ENCODE measurements around the gene TCF4. TPM values are rescaled to one million over a fixed set of nuclear protein-coding genes. Genes with fewer than 3 reads are reported as not detected.

Gene TCF4
- total RNA-seq, 2 experiments from 2014 or later = 0.28 to 0.45 TPM

- Mint-ChIP-seq H3K27ac (no peak overlapping the region), H3K4me3 (no peak overlapping the region), H3K27me3 (no peaks in the 10 kb centered on the region), H3K36me3 (ENCODE audit: low read depth) (no peaks in the 10 kb centered on the region), H3K9me3 (no peaks in the 10 kb centered on the region), H3K4me1 (no peaks in the 10 kb centered on the region)
- DNase-seq = no peak
- POLR2A ChIA-PET = no interaction called here
- CTCF ChIA-PET = interaction anchor here (1.7 kb wide), 1 partner anchor 10 kb away, joined by 3 read pairs; no protein-coding TSS in a partner anchor
Measured at GRCh38 chr18:55403421-55403949, 184.5 kb downstream of the TCF4 start.

GRCh38 chr18:55402731-55403405 is 185.1 kb downstream of the TCF4 start:
- H3K4me3 Mint-ChIP-seq = no peak overlapping the region
- POLR2A ChIA-PET = no interaction called here
- no peaks in the 10 kb centered on the region for H3K9me3 Mint-ChIP-seq
- no peaks in the 10 kb centered on the region for H3K36me3 Mint-ChIP-seq (ENCODE audit: low read depth)
- H3K27me3 Mint-ChIP-seq = no peaks in the 10 kb centered on the region
- no peak overlapping the region for H3K27ac Mint-ChIP-seq
- CTCF ChIA-PET = interaction anchor here (1.7 kb wide), 1 partner anchor 9 kb away, joined by 3 read pairs; no protein-coding TSS in a partner anchor
- H3K4me1 Mint-ChIP-seq = no peaks in the 10 kb centered on the region
- DNase-seq = no peak

- H3K27me3 Mint-ChIP-seq = no peaks in the 10 kb centered on the region
- POLR2A ChIA-PET = no interaction called here
- CTCF ChIA-PET = interaction anchor here (1.7 kb wide), 1 partner anchor 8 kb away, joined by 3 read pairs; no protein-coding TSS in a partner anchor
- H3K4me3 Mint-ChIP-seq = no peak overlapping the region
- H3K9me3 Mint-ChIP-seq = no peaks in the 10 kb centered on the region
- no peak for DNase-seq
- no peak overlapping the region for H3K27ac Mint-ChIP-seq
- H3K4me1 Mint-ChIP-seq = no peaks in the 10 kb centered on the region
- no peaks in the 10 kb centered on the region for H3K36me3 Mint-ChIP-seq (ENCODE audit: low read depth)
Measured at GRCh38 chr18:55401638-55402191, 186.3 kb downstream of the TCF4 start.

GRCh38 chr18:55400590-55401541 is 187.1 kb downstream of the TCF4 start:
- H3K4me3 Mint-ChIP-seq = no peak overlapping the region
- ChIA-PET POLR2A (no interaction called here), CTCF (no interaction called here)
- DNase-seq = no peak
- no peaks in the 10 kb centered on the region for H3K4me1 Mint-ChIP-seq
- H3K9me3 Mint-ChIP-seq = no peaks in the 10 kb centered on the region
- H3K36me3 Mint-ChIP-seq (ENCODE audit: low read depth) = no peaks in the 10 kb centered on the region
- H3K27me3 Mint-ChIP-seq = no peaks in the 10 kb centered on the region
- no peak overlapping the region for H3K27ac Mint-ChIP-seq

- no peaks in the 10 kb centered on the region for H3K9me3 Mint-ChIP-seq
- H3K27me3 Mint-ChIP-seq = no peaks in the 10 kb centered on the region
- H3K27ac Mint-ChIP-seq = no peak overlapping the region
- H3K4me1 Mint-ChIP-seq = no peaks in the 10 kb centered on the region
- no peaks in the 10 kb centered on the region for H3K36me3 Mint-ChIP-seq (ENCODE audit: low read depth)
- H3K4me3 Mint-ChIP-seq = no peak overlapping the region
- ChIA-PET CTCF (no interaction called here), POLR2A (no interaction called here)
- DNase-seq = no peak
Measured at GRCh38 chr18:55400081-55400480, 187.9 kb downstream of the TCF4 start.

GRCh38 chr18:55398858-55399257 is 189.1 kb downstream of the TCF4 start:
- DNase-seq = no peak
- H3K36me3 Mint-ChIP-seq (ENCODE audit: low read depth) = no peaks in the 10 kb centered on the region
- ChIA-PET POLR2A (no interaction called here), CTCF (no interaction called here)
- no peaks in the 10 kb centered on the region for H3K4me1 Mint-ChIP-seq
- H3K27ac Mint-ChIP-seq = no peak overlapping the region
- no peaks in the 10 kb centered on the region for H3K27me3 Mint-ChIP-seq
- H3K4me3 Mint-ChIP-seq = no peak overlapping the region
- no peaks in the 10 kb centered on the region for H3K9me3 Mint-ChIP-seq

- H3K27ac Mint-ChIP-seq = no peak overlapping the region
- CTCF ChIA-PET = no interaction called here
Measured at GRCh38 chr18:55396979-55397378, 191.0 kb downstream of the TCF4 start.

GRCh38 chr18:55396267-55396905 is 191.6 kb downstream of the TCF4 start:
- CTCF ChIA-PET = no interaction called here
- no peaks in the 10 kb centered on the region for H3K36me3 Mint-ChIP-seq (ENCODE audit: low read depth)
- H3K27ac Mint-ChIP-seq = no peak overlapping the region
- no peak for DNase-seq
- POLR2A ChIA-PET = no interaction called here
- H3K9me3 Mint-ChIP-seq = no peaks in the 10 kb centered on the region
- H3K27me3 Mint-ChIP-seq = no peaks in the 10 kb centered on the region
- no peak overlapping the region for H3K4me3 Mint-ChIP-seq
- no peaks in the 10 kb centered on the region for H3K4me1 Mint-ChIP-seq

More at GRCh38 chr18:55396979-55397378, 191.0 kb downstream of the TCF4 start:
- Mint-ChIP-seq H3K36me3 (ENCODE audit: low read depth) (no peaks in the 10 kb centered on the region), H3K27me3 (no peaks in the 10 kb centered on the region), H3K4me1 (no peaks in the 10 kb centered on the region), H3K9me3 (no peaks in the 10 kb centered on the region), H3K4me3 (no peak overlapping the region)
- DNase-seq = no peak
- POLR2A ChIA-PET = no interaction called here

- Mint-ChIP-seq H3K4me1 (no peaks in the 10 kb centered on the region), H3K36me3 (ENCODE audit: low read depth) (no peaks in the 10 kb centered on the region), H3K27me3 (no peaks in the 10 kb centered on the region), H3K27ac (no peak overlapping the region), H3K9me3 (no peaks in the 10 kb centered on the region), H3K4me3 (no peak overlapping the region)
- CTCF ChIA-PET = no interaction called here
- no peak for DNase-seq
- POLR2A ChIA-PET = no interaction called here
Measured at GRCh38 chr18:55395799-55396198, 192.2 kb downstream of the TCF4 start.

GRCh38 chr18:55390898-55391297 is 197.1 kb downstream of the TCF4 start:
- CTCF ChIA-PET = no interaction called here
- POLR2A ChIA-PET = no interaction called here
- Mint-ChIP-seq H3K4me3 (no peak overlapping the region), H3K4me1 (no peaks in the 10 kb centered on the region), H3K36me3 (ENCODE audit: low read depth) (no peaks in the 10 kb centered on the region), H3K9me3 (no peaks in the 10 kb centered on the region), H3K27me3 (no peaks in the 10 kb centered on the region), H3K27ac (no peak overlapping the region)
- DNase-seq = no peak

- H3K4me3 Mint-ChIP-seq = no peak overlapping the region
- H3K27ac Mint-ChIP-seq = no peak overlapping the region
- CTCF ChIA-PET = interaction anchor here (0.5 kb wide), 1 partner anchor 1191 kb away, joined by 6 read pairs; no protein-coding TSS in a partner anchor
- POLR2A ChIA-PET = no interaction called here
- H3K36me3 Mint-ChIP-seq (ENCODE audit: low read depth) = no peaks in the 10 kb centered on the region
- no peaks in the 10 kb centered on the region for H3K4me1 Mint-ChIP-seq
- H3K9me3 Mint-ChIP-seq = no peaks in the 10 kb centered on the region
- H3K27me3 Mint-ChIP-seq = no peaks in the 10 kb centered on the region
- DNase-seq = no peak
Measured at GRCh38 chr18:55387139-55387984, 200.6 kb downstream of the TCF4 start.

GRCh38 chr18:55386545-55386944 is 201.4 kb downstream of the TCF4 start:
- H3K27me3 Mint-ChIP-seq = no peaks in the 10 kb centered on the region
- H3K27ac Mint-ChIP-seq = no peak overlapping the region
- CTCF ChIA-PET = no interaction called here
- DNase-seq = no peak
- POLR2A ChIA-PET = no interaction called here
- no peaks in the 10 kb centered on the region for H3K9me3 Mint-ChIP-seq
- no peaks in the 10 kb centered on the region for H3K36me3 Mint-ChIP-seq (ENCODE audit: low read depth)
- H3K4me1 Mint-ChIP-seq = no peaks in the 10 kb centered on the region
- H3K4me3 Mint-ChIP-seq = no peak overlapping the region

Measured in activated CD4-positive, alpha-beta memory T cell treated with anti-CD3 and anti-CD28 coated beads, Interleukin-2, amount 10 ng/mL, durations not matched to agents 7 days and 5 days (primary cell).